HG03558 (cell line): ENCODE measurements around the gene PRPH.
"Not testable (repeated sequence)": the region's sequence is repeated elsewhere in the genome, so short reads cannot be mapped to it uniquely, and the experiment has no call there.

Experiments
- ATAC-seq: cut with Tn5 transposase; IDR thresholded peaks from one replicate; pipeline ENCODE4 v1.9.1; 2021; ENCODE audit warnings: moderate number of reproducible peaks; ENCODE audit not compliant: unreplicated experiment; ENCODE audit errors: extremely low read depth

Gene PRPH

DNA sequence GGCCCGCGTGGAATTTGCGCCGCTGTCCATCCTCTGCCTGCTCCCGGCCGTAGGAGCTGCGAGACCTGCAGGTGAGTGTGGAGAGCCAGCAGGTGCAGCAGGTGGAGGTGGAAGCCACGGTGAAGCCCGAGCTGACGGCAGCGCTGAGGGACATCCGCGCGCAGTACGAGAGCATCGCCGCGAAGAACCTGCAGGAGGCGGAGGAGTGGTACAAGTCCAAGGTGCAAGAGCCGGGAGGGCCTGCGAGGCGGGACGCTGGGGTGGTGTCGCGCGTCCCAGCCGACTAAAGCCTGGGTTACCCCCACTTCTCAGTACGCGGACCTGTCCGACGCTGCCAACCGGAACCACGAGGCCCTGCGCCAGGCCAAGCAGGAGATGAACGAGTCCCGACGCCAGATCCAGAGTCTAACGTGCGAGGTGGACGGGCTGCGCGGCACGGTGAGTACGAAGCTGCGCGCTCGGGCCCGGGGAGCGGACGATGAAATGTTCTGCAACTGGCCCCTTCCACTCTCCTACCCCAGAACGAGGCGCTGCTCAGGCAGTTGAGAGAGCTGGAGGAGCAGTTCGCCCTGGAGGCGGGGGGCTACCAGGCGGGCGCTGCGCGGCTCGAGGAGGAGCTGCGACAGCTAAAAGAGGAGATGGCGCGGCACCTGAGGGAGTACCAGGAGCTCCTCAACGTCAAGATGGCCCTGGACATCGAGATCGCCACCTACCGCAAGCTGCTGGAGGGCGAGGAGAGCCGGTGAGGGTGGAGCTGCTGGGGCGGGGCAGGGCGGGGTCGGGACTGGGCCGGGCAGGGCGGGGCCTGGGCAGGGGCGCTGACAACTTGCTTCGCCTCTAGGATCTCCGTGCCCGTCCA is 2.1 kb downstream of the PRPH start:
- no peak for ATAC-seq

DNA sequence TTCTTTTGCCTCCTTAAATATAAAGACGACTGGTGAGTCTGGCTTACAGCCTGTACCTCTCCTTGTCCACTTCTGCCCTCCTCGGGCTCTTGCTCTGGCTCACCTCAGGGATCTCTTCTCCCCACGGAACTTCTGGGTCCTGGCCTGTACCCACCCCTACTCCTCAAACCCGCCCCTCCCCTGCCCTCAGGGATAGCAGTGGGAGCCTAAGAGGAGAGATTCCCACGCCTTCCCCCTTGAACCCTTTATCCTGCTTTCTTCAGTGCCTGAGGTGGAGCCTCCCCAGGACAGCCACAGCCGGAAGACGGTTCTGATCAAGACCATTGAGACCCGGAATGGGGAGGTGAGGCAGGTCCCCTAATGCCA is 2.7 kb downstream of the PRPH start:
- ATAC-seq: no peak

DNA sequence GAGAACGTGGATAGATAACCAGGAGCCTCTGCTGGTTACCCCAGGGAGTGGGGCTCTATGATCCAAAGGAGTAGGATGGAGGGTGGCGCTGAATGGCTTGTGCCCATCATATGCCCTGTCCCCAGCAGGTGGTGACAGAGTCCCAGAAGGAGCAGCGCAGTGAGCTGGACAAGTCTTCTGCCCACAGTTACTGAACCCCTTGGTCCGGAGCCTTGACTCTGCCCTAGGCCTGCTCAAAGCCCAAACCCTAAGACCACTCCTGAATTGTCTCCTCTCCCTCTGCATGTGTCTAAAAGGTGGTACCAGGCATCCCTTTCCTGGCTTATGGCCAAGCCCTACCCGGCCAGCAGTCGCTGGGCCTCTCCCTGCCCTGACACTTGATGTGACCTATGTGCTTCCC is 3.2 kb downstream of the PRPH start:
- ATAC-seq: no peak

DNA sequence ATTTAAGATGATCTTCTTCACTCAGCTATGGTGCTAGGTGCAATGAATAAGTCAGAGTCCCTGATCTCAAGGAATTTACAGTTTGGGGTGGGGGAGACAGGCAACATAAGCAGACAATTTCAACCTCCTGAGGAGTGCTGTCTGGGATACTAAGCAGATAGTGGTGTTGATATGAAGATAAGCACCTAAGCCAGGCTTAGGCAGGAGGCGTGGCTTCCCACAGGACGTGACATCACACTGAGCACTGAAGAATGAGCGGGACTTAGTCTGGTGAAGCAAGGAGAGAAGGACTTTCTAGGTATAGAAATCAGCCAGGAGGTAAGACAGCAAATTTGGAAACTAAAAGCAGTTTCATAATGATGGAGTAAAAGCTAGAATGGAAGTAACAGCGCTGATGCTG is 6.8 kb downstream of the PRPH start:
- no peak for ATAC-seq

DNA sequence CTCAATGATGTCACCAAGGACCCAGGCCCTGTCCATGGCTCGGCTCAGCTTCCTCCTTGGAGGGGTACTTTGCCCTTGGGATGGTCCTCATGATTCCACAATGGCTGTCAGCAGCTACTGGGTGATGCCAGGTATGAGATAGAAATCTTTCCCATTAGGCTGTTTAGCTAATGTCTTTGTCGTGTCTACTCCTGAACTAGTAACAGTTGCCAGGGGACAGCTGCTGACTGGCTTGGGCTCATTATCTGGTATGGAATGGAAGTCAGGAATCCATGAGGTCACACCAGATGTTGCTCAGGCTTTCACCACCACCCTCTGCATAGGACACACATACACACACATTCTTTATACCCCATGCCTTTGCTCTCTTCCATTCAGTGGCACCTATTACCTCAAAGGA is 9.2 kb downstream of the PRPH start:
- no peak for ATAC-seq

DNA sequence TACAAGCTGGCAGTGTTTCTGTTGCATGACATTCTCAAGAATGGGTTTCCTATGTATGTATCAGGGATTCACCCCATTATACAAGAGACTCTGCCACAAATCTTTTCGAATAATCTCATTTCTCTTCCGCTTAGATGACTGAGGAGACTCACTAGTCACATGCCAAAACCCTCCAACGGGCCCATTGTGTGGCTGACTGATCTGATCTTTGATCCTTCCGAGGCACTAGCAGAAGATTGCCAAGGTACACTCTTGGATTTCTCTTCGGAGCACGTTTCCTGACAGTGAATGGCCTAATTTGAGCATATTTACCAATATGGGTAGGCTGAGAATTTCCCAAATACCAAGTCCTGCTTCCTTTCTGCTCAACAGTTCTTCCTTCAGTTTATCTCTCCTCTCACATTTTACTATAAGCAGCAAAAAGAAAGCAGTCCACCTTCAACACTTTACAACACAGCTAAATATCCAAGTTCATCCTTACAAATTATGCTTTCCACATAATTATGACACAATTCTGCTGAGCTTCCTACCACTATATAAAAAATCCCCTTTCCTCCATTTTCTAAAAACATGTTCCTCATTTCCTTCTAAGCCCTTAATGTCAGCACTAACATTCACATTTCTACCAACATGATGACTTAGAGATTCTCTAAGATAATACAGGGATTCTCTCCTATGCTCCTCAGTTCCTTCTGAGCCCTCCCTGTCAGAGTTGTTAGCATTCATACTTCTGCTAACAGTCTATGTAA is 11.0 kb downstream of the PRPH start:
- no peak for ATAC-seq

DNA sequence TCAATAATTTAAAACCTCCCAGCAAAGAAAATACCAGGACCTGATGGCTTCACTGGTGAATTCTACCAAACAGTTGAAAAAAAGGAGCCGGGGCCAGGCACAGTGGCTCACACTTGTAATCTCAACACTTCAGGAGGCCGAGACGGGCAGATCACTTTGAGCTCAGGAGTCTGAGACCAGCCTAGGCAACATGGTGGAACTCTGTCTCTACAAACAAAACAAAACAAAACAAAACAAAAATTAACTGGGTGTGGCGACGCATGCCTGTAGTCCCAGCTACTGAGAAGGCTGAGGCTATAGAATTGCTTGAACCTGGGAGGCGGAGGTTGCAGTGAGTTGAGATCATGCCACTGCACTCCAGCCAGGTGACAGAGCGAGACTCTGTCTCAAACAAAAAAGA is 14.4 kb downstream of the PRPH start:
- ATAC-seq: no peak

DNA sequence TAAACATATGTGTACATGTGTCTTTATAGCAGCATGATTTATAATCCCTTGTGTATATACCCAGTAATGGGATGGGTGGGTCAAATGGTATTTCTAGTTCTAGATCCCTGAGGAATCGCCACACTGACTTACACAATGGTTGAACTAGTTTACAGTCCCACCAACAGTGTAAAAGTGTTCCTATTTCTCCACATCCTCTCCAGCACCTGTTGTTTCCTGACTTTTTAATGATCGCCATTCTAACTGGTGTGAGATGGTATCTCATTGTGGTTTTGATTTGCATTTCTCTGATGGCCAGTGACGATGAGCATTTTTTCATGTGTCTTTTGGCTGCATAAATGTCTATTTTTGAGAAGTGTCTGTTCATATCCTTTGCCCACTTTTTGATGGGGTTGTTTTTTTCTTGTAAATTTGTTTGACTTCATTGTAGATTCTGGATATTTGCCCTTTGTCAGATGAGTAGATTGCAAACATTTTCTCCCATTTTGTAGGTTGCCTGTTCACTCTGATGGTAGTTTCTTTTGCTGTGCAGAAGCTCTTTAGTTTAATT is 15.6 kb downstream of the PRPH start:
- not testable (repeated sequence) for ATAC-seq

DNA sequence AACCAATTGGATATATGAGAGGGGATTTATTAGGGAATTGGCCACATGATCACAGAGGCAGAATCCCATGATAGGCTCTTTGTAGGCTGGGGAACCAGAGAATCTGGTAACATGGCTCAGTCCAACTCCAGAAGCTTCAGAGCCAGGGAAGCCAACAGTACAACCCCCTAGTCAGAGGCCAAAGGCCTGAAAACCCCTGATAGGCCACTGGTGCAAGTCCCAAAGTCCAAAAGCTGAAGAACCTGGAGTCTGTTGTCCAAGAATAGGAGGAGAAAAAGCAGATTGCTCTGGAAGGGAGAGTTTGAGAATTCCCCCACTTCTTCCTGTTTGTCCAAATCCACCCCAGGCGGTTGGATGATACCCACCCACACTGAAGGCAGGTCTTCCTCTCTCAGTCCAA is 19.9 kb downstream of the PRPH start:
- no peak for ATAC-seq

DNA sequence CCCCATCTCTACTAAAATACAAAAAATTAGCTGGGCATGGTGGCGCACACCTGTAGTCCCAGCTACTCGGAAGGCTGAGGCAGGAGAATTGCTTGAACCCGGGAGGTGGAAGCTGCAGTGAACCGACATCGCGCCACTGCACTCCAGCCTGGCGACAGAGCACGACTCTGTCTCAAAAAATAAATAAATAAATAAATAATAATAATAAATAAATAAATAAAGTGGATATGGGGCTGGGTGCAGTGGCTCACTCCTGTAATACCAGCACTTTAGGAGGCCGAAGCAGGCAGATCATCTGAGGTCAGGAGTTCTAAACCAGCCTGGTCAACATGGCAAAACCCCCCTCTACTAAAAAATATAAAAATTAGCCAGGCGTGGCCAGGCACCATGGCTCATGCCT is 22.2 kb downstream of the PRPH start:
- ATAC-seq: not testable (repeated sequence)

DNA sequence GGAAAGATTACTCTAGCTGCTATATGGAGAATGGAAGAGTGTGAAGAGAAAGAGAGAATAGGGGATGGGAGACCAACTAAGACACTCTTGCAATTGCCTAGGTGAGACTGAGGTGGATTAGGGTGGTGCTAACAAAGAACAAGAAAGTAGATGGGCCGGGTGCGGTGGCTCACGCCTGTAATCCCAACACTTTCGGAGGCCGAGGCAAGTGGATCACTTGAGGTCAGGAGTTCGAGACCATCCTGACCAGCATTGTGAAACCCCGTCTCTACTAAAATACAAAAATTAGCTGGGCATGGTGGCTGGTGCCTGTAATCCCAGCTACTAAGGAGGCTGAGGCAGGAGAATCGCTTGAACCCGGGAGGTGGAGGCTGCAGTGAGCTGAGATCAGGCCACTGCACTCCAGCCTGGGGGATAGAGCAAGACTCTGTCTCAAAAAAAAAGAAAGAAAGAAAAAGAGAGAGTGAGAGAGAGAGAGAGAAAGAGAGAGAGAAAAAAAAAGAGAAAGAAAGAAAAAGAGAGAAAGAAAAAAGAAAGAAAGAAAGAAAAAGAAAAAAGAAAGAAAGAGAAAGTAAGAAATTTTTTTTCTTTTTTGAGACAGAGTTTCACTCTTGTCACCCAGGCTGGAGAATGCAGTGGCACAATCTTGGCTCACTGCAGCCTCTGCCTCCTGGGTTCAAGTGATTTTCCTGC is 25.6 kb downstream of the PRPH start:
- ATAC-seq: not testable (repeated sequence)

DNA sequence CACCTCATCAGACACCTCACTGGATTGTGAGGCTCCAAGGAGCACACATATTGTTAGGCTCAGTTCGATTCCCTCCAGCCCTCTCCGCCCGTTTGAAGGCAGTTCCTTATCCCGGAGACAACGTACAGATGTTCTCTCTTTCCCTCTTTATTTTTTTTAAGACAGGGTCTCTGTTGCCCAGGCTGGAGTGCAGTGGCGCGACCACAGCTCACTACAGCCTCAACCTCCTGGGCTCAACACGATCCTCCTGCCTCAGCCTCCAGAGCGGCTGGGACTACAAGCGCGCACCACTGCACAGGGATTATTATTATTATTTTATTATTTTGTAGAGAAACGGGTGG is 27.4 kb downstream of the PRPH start:
- ATAC-seq: no peak

DNA sequence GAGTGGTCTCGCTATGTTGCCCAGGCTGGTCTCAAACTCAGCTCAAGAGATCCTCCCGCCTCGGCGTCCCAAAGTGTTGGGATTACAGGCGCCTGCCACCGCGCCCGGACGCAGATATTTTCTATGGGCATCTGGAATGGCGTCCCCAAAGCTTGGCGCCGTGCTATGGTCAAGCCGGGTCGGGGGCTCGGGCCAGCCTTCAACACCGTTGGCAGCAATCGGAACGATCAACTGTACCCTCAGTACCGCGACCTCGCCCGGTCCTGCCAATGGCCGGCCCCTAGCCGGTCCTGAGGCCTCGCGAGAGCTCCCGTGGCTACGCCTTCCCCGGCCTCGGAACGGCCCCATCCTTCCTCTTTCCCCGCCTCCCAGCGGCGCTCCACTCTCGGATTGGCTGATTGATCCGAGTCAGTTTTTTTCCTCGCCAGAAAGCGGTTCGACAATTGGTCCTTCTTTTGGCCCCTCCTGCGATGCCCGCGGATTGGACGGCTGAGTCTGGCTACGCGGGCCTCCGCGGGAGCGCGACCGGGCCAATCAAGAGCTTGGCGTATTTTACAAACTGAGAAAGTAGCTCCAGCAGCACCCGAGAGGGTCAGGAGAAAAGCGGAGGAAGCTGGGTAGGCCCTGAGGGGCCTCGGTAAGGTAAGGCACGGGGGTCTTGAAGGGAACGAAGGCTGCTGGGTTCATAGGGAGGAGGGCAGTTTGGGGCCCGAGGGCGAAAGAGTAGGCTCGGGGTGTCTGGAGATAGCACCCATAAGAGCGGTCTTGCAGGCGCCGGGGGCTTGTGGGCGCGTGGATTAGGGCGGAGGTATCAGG is 28.0 kb downstream of the PRPH start, which contains the start of gene TROAP:
TSS of gene TROAP (plus strand) at position 548 of the 816 bp plus-strand sequence. CDS start 354 bp downstream, outside the sequence.
- peak; percentile 93 for ATAC-seq

DNA sequence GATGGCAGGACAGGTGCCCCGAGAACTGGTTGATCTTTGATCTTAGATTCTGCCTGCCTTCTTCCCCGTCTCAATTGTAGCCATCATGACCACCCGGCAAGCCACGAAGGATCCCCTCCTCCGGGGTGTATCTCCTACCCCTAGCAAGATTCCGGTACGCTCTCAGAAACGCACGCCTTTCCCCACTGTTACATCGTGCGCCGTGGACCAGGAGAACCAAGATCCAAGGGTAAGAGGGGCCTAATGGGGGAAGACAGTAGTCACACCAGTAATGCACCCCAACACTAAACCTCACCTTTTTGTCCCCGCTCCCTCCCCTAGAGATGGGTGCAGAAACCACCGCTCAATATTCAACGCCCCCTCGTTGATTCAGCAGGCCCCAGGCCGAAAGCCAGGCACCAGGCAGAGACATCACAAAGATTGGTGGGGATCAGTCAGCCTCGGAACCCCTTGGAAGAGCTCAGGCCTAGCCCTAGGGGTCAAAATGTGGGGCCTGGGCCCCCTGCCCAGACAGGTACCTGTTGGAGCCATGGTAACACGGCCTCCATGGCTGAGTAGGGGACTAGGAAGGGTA is 28.7 kb downstream of the PRPH start:
- no peak for ATAC-seq

DNA sequence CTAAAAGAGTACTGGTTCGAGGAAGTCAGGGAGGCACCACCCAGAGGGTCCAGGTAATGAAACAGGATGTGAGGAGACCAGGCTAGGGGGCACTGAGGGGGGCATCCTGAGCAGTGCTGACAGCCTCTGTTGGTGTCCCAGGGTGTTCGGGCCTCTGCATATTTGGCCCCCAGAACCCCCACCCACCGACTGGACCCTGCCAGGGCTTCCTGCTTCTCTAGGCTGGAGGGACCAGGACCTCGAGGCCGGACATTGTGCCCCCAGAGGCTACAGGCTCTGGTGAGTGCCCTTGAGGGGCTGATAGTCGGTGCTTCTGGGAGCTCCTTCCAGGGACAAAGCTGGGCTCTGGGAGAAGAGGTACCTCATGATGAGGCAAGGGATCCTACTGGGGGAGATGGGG is 30.7 kb downstream of the PRPH start:
- no peak for ATAC-seq

DNA sequence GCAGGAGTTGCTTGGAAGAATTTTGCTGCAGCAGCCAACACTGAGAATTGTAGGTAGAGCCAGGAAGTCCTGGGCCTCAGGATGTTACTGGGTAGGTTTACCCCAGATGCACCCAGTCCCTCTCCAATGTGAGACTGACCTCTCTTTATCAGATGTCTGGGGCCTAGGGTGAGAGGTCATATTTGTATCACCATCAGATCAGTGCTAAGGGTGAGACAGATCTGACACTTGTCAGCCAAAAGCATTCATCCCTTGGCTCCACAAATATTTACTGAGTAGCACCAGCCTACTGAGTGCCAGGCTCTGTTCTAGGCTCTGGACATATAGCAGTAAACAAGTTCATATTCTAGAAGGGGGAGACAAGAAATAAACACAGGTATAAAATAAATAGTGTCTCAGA is 32.4 kb downstream of the PRPH start:
- ATAC-seq: no peak

DNA sequence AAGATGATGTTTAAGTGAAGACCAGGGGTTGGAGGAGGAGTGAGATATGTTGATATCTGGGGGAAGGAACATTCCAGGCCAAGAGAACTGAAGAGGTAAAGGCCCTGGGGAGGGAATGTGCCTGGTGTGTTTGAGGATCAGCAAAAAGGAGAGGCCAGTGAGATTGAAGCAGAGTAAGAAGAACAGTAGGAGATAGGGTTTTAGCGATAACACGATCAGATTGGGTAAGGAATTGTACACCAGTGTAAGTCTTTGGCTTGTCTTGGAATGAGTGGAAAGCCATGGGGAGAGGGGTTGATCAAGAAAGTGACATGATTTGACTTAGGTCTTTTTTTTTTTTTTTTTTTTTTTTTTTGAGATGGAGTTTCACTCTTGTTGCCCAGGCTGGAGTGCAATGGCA is 32.9 kb downstream of the PRPH start:
- ATAC-seq: no peak

DNA sequence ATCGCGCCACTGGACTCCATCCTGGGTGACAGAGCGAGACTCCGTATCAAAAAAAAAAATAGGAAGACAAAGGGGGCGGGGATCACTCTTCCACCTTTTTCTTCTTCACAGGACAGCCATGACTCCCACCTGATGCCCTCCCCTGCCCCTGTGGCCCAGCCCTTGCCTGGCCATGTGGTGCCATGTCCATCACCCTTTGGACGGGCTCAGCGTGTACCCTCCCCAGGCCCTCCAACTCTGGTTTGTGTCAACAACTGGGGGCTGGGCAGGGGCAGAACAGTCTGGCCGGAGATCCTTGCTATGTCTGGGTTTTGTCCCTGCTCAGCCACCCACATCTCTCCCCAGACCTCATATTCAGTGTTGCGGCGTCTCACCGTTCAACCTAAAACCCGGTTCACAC is 33.9 kb downstream of the PRPH start:
- no peak for ATAC-seq

DNA sequence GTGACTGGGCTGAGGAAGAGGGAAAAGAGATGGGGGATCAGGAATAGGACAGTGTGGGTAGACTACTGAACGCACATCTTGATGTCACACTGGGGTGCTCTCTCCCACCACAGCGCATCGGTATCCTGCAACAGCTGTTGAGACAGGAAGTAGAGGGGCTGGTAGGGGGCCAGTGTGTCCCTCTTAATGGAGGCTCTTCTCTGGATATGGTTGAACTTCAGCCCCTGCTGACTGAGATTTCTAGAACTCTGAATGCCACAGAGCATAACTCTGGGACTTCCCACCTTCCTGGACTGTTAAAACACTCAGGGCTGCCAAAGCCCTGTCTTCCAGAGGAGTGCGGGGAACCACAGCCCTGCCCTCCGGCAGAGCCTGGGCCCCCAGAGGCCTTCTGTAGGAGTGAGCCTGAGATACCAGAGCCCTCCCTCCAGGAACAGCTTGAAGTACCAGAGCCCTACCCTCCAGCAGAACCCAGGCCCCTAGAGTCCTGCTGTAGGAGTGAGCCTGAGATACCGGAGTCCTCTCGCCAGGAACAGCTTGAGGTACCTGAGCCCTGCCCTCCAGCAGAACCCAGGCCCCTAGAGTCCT is 35.2 kb downstream of the PRPH start:
- no peak for ATAC-seq
